ENCODE measurements around the gene KRT73. TPM values are rescaled to one million over a fixed set of nuclear protein-coding genes. Genes with fewer than 3 reads are reported as not detected.

KRT73 gene
- total and polyA plus RNA-seq, 2 donors (not counting 3 experiments of a cell fraction or from before 2014, with no cell fraction given) = not detected

- dilution Hi-C loops (cut with MboI; ENCODE audit: extremely low pct_ligation_motif_present, low sequenced_read_pairs) = no loop called here
- CTCF ChIA-PET = interaction anchor here (1.1 kb wide), 1 partner anchor 230 kb away, joined by 3 read pairs; no protein-coding TSS in a partner anchor
- Histone ChIP-seq H3K9me3 (replicated peaks; ENCODE audit: control insufficient read depth, insufficient read depth, low read length) (no peaks in the 10 kb centered on the region), H3K4me2 (ENCODE audit: insufficient read depth, low read length) (no peak overlapping the region), H3K36me3 (ENCODE audit: control insufficient read depth in 2 of 2, extremely low read depth in 1 of 2, insufficient read depth in 2 of 2, low read length in 2 of 2) (no peaks in the 10 kb centered on the region), H3K9ac (replicated peaks; ENCODE audit: extremely low read depth, insufficient read depth, low read length) (no peak overlapping the region), H2AFZ (ENCODE audit: low read depth, low read length) (no peak overlapping the region), H3K27me3 (ENCODE audit: control insufficient read depth in 2 of 2, insufficient read depth in 2 of 2, low read length in 2 of 2) (peaks cover 7 to 9% of the 10 kb centered on the region in 2 experiments), H3K9me1 (replicated peaks; ENCODE audit: control insufficient read depth, extremely low read depth, insufficient read depth, low read length) (no peaks in the 10 kb centered on the region), H3K4me3 (replicated peaks in 1 of 3; ENCODE audit: insufficient read depth in 1 of 3, low read depth in 1 of 3, low read length in 3 of 3) (no peak overlapping the region), H3K79me2 (ENCODE audit: control insufficient read depth, insufficient read depth, low read length) (no peaks in the 10 kb centered on the region), H3K4me1 (ENCODE audit: control insufficient read depth, extremely low read depth, insufficient read depth, low read length) (no peaks in the 10 kb centered on the region), H3K27ac (ENCODE audit: insufficient read depth, low read depth, low read length) (no peak overlapping the region), H4K20me1 (replicated peaks; ENCODE audit: control insufficient read depth, extremely low read depth, insufficient read depth, low read length) (no peaks in the 10 kb centered on the region)
- TF ChIP-seq POLR2AphosphoS5 (IDR thresholded peaks at IDR 0.05; ENCODE audit: insufficient read depth, low read depth, low read length) (no peak), CTCF (IDR thresholded peaks at IDR 0.05; ENCODE audit: extremely low read depth in 1 of 2, insufficient read depth in 1 of 2, low read depth in 1 of 2, low read length in 2 of 2) (no peak), POLR2A (IDR thresholded peaks at IDR 0.05; ENCODE audit: low read depth, low read length) (no peak), JUN (IDR thresholded peaks at IDR 0.05; ENCODE audit: borderline replicate concordance, insufficient read depth, insufficient read length, low read depth) (no peak), GATA2 (IDR thresholded peaks at IDR 0.05; ENCODE audit: insufficient read depth, insufficient read length, low read depth, low read length) (no peak), MYC (IDR thresholded peaks at IDR 0.05; ENCODE audit: low read depth, low read length) (no peak), EZH2 (IDR thresholded peaks at IDR 0.05; ENCODE audit: borderline replicate concordance, low read depth, low read length, severe bottlenecking) (no peak), FOS (IDR thresholded peaks at IDR 0.05; ENCODE audit: borderline replicate concordance, insufficient read depth, low read length) (no peak)
- TF ChIP-seq, protein P1, sequence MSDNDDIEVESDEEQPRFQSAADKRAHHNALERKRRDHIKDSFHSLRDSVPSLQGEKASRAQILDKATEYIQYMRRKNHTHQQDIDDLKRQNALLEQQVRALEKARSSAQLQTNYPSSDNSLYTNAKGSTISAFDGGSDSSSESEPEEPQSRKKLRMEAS (IDR thresholded peaks at IDR 0.05; ENCODE audit: insufficient read depth, insufficient read length) = no peak
- FAIRE-seq (no peak), DNase-seq (ENCODE audit: low read depth, low spot score) (no peak)
- POLR2A ChIA-PET = no interaction called here
- intact Hi-C loops (cut with micrococcal nuclease) = no loop called here
- no TSS peak for BruUV-seq (replicated peaks)
These were observed 11.7 kb upstream of the KRT73 start for GRCh38 chr12:52630008-52630500.
